GM12873 (cell line): ENCODE measurements around the gene SMS.

ENCODE experiments used
- TF ChIP-seq, protein P1 (sequence below): IDR thresholded peaks from 2 replicates; pipeline ENCODE4 v1.5.1; 2012; ENCODE audit warnings: low read depth, mild to moderate bottlenecking, moderate library complexity, low read length, control low read depth; ENCODE audit not compliant: insufficient read depth; ENCODE audit errors: missing control alignments

The SMS gene

GRCh38 chrX:21943460-21944135, 3.1 kb downstream of the SMS start:
- TF ChIP-seq, protein P1, sequence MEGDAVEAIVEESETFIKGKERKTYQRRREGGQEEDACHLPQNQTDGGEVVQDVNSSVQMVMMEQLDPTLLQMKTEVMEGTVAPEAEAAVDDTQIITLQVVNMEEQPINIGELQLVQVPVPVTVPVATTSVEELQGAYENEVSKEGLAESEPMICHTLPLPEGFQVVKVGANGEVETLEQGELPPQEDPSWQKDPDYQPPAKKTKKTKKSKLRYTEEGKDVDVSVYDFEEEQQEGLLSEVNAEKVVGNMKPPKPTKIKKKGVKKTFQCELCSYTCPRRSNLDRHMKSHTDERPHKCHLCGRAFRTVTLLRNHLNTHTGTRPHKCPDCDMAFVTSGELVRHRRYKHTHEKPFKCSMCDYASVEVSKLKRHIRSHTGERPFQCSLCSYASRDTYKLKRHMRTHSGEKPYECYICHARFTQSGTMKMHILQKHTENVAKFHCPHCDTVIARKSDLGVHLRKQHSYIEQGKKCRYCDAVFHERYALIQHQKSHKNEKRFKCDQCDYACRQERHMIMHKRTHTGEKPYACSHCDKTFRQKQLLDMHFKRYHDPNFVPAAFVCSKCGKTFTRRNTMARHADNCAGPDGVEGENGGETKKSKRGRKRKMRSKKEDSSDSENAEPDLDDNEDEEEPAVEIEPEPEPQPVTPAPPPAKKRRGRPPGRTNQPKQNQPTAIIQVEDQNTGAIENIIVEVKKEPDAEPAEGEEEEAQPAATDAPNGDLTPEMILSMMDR: no peak

GRCh38 chrX:21944136-21944615, 3.7 kb downstream of the SMS start:
- TF ChIP-seq, protein P1: no peak

DNA sequence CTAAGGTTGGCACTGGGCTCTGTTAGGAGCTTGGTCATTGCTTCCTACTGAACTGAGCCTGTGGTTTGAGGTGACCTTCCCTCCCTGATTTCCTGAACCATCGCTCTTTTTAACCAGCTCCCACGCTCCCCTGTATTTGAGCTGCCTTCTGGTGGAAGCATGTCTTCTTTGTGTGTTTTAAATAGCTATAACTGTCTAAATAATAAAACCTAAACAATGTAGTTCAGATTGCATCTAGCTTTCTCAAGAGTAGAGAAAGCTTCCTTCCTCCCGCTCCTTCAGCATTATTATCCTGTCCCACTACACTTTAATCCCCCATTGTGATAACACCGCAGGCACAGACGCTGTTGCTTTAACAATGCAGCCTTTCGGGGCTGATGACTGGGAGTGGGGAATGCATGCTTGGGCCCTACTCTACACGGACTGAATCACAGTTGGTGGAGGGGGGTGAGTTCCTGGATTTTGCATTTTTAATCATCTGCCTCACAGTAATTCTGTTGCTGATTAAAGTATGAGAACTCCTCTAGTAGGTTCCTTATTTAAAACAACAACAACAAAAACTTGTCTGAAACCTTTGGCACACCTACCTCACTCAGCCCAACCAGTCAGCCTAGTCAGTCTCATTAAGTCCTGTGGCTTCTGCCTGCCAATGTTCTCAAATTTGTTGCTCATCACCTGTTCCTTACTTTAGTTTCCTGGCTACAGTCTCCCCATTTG, 6.6 kb downstream of the SMS start:
- TF ChIP-seq, protein P1: no peak

GRCh38 chrX:21947671-21948070, 7.2 kb downstream of the SMS start:
- TF ChIP-seq, protein P1: no peak

DNA sequence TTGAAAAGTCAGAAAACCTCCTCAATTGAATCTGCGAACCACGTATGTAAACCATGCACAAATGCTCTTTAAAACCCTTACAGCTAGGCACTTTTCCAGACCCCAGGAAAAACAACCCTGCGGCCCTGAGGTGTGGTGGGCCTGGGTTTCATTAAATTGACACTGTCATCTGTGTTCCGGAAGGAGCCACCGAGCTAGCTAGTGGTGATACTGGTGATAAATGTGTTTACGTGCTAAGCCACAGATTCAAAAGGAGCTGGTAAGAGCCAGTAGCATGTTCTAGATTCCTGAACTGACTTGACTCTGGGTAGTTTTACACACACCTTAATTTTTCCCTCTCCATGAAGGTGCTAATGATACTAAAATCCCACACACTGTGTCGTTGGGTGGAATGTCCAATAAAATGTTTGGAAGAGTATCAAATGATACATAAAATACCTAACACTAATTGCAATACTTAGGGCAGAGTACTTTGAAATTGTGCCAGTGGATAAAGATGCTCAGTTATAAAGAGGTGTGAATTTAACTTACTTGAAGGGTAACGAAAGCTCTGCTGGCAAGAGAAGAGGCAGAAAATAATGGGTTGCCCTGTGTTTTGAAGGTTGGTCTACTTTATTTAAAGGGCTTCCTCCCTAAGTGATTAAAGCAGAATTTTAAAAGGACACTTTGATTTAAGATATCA, 8.5 kb downstream of the SMS start:
- TF ChIP-seq, protein P1: no peak

GRCh38 chrX:21949689-21950088, 9.2 kb downstream of the SMS start:
- TF ChIP-seq, protein P1: no peak

- TF ChIP-seq, protein P1: no peak
Measured at GRCh38 chrX:21952624-21953023, 12.1 kb downstream of the SMS start.
